Naive thymus-derived CD4-positive, alpha-beta T cell (primary cell): ENCODE results near the gene NDUFV2. TPM values are rescaled to one million over a fixed set of nuclear protein-coding genes. Genes with fewer than 3 reads are reported as not detected.

Source experiments
- ATAC-seq: fragments of 150-1000 bp; cut with Tn5 transposase; 2 replicates; pipeline ENCODE4 v1.10.0; 2021; ENCODE audit warnings: mild to moderate bottlenecking, moderate library complexity
- CTCF ChIA-PET: fragments of 350-600 bp; sonication (Branson Sonifier 250); formaldehyde crosslinking; loops from one replicate; lab custom pipeline; 2021; ENCODE audit warnings: antibody characterized with exemption; lab: Charles Lee
- POLR2A ChIA-PET: fragments of 350-600 bp; sonication (Branson Sonifier 250); formaldehyde crosslinking; loops from one replicate; lab custom pipeline; 2021; ENCODE audit warnings: antibody characterized with exemption, inconsistent platforms; lab: Charles Lee
- DNase-seq, 9 donors: peaks; one replicate each; pipeline versions ENCODE4 v3.0.0 to v3.0.0-alpha.2; 2020 to 2022; ENCODE audit warnings: mixed read lengths in 1 of 9
- H3K27ac ChIP-seq: one replicate; pipeline ENCODE4 v1.7.0; 2013; ENCODE audit warnings: mild to moderate bottlenecking, low read depth, low read length, moderate library complexity
- H3K27me3 ChIP-seq, 2 donors: one replicate each; pipeline ENCODE4 v1.7.0; 2013; ENCODE audit warnings: low read length in 2 of 2, mild to moderate bottlenecking in 2 of 2, moderate library complexity in 2 of 2; ENCODE audit not compliant: control insufficient read depth in 2 of 2, insufficient read depth in 2 of 2
- H3K36me3 ChIP-seq, 3 experiments: 1 replicate in 2 of 3; 2 replicates in 1 of 3; pipeline ENCODE4 v1.7.0; 2013; ENCODE audit warnings: low read length in 3 of 3, mild to moderate bottlenecking in 3 of 3, moderate library complexity in 1 of 3; ENCODE audit not compliant: insufficient read depth in 3 of 3, control insufficient read depth in 2 of 3
- H3K4me1 ChIP-seq, 2 donors: one replicate each; pipeline ENCODE4 v1.7.0; 2013; ENCODE audit warnings: low read length in 2 of 2, mild to moderate bottlenecking in 2 of 2, moderate library complexity in 1 of 2; ENCODE audit not compliant: control insufficient read depth in 2 of 2, insufficient read depth in 2 of 2
- H3K4me3 ChIP-seq: 2 replicates; pipeline ENCODE4 v1.7.0; 2013; ENCODE audit warnings: mild to moderate bottlenecking, low read length
- H3K9me3 ChIP-seq, 3 experiments: 1 replicate in 2 of 3; 2 replicates in 1 of 3; pipeline ENCODE4 v1.7.0; 2013; ENCODE audit warnings: low read length in 3 of 3; ENCODE audit not compliant: control insufficient read depth in 2 of 3
- H3K27ac Mint-ChIP-seq, 9 donors: one replicate each; pipeline ENCODE4 v1.8.0; 2020 to 2022; ENCODE audit warnings: mixed read lengths in 9 of 9, mild to moderate bottlenecking in 8 of 9, moderate library complexity in 5 of 9, inconsistent platforms in 2 of 9
- H3K27me3 Mint-ChIP-seq, 5 donors: one replicate each; pipeline ENCODE4 v1.8.0; 2021 to 2022; ENCODE audit warnings: mixed read lengths in 5 of 5, mild to moderate bottlenecking in 1 of 5
- H3K36me3 Mint-ChIP-seq, 5 donors: one replicate each; pipeline ENCODE4 v1.8.0; 2020 to 2022; ENCODE audit warnings: mixed read lengths in 5 of 5, mild to moderate bottlenecking in 3 of 5, inconsistent platforms in 1 of 5
- H3K4me1 Mint-ChIP-seq, 7 donors: one replicate each; pipeline ENCODE4 v1.8.0; 2020 to 2022; ENCODE audit warnings: mixed read lengths in 7 of 7, mild to moderate bottlenecking in 3 of 7, inconsistent platforms in 1 of 7
- H3K4me3 Mint-ChIP-seq, 10 donors: one replicate each; pipeline ENCODE4 v1.8.0; 2020 to 2022; ENCODE audit warnings: mild to moderate bottlenecking in 10 of 10, mixed read lengths in 10 of 10, moderate library complexity in 6 of 10, inconsistent platforms in 2 of 10
- H3K9me3 Mint-ChIP-seq, 11 donors: one replicate each; pipeline ENCODE4 v1.8.0; 2020 to 2022; ENCODE audit warnings: mixed read lengths in 11 of 11, mild to moderate bottlenecking in 4 of 11, inconsistent platforms in 1 of 11, moderate library complexity in 1 of 11
- intact Hi-C, 2 donors: fragments of 100-400 bp; cut with micrococcal nuclease; formaldehyde crosslinking; loops; one replicate each; pipeline ENCODE4 v1.15.1; 2023
- polyA plus RNA-seq, 2 donors: library from polyadenylated mRNA; unstranded; fragments of 300-500 nt; fragmentation: Illumina TruSeq; gene quantifications; one replicate each; pipeline ENCODE4 v1.2.3, GENCODE V29; 2021
- total RNA-seq, 6 experiments: library from RNA in 5 of 6; stranded (reverse) in 5 of 6; gene quantifications; 1 replicate in 5 of 6; 2 replicates in 1 of 6; pipeline ENCODE4 v1.2.3 and lab custom pipeline; 2021 to 2026

The NDUFV2 gene
- total RNA-seq (100 to 1,000 TPM; 127 to 198 (median 171) TPM), polyA plus RNA-seq (100 to 1,000 TPM; 140 to 190 TPM), total RNA-seq (lab: John Stamatoyannopoulos, UW) (37.3 reads per million, percentile 65 among the genes with 10 or more reads in this experiment)

DNA sequence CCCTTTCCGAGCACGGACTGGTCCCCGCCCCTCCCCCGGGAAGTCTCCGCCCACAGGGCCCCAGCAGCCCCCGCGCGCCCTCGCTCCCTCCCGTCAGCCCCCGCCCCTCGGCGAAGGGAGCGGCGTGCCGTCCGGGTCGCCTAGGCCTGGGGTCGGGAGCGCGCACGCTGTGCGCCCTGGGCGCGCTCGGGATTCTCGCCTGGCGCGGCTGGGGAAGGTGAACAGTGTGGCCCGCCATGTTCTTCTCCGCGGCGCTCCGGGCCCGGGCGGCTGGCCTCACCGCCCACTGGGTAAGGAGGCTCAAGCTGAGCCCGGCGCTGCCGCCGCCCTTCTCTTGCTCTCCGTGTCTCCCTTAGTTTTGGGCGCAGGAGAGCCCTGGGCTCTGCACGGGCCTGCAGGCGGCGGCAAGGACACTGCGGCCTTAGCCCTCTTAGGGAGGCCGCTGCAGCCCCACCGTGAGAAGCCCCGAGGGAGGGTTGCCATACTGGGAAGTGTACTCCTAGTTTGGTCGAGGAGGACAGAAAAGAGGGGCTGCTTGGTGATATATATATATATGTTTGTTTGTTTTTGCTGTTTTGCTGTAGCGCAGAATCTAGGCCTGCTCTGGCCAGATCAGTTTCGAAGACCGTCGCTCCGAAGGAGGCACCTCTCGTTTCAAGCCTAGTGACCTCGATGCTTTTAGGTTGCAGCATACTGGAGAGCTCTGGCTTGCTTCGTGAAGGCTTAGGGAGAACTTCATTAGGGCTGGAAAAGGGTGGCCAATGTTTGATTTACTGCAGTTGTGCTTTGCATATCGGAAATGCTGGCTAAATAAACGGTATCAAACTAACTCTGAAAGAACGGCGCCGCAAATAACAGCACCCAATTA is at the start of gene NDUFV2:
Gene NDUFV2 (plus strand): TSS at position 192 of the 868 bp plus-strand sequence. CDS start 45 bp downstream, at position 237.
- no peaks in the 10 kb centered on the region for H3K27me3 ChIP-seq
- DNase-seq (peak; percentile 93 to 99 (median 97)), ATAC-seq (peak; percentile 97)
- peak within 1 kb of the TSS; percentile 81 for H3K4me3 ChIP-seq
- peaks cover 40 to 48% of the 10 kb centered on the region in 2 donors for H3K4me1 ChIP-seq
- H3K9me3 ChIP-seq, result no peaks in the 10 kb centered on the region
- intact Hi-C loops, result loop anchor here (1.0 to 10.0 kb wide), 14 partner anchors 8 to 811 kb away; partner anchors contain the start of genes ANKRD12 (in 2 of the 2), RALBP1 (in 2 of the 2), TWSG1 (in 2 of the 2) and MTCL1 (in 1 of the 2)
- no peaks in the 10 kb centered on the region for H3K9me3 Mint-ChIP-seq
- peak within 1 kb of the TSS; percentile 82 for H3K27ac ChIP-seq
- CTCF ChIA-PET, result interaction anchor here (0.9 to 3.7 kb wide), 14 partner anchors 11 to 414 kb away, joined by 3 to 27 read pairs (median 5); partner anchors contain the start of gene ANKRD12
- no peaks in the 10 kb centered on the region for H3K36me3 ChIP-seq
- H3K4me1 Mint-ChIP-seq, result peaks cover 46 to 61% (median 57%) of the 10 kb centered on the region in 7 donors
- peaks cover 0 to 32% (median 5%) of the 10 kb centered on the region in 5 donors for H3K36me3 Mint-ChIP-seq
- H3K4me3 Mint-ChIP-seq, result peak within 1 kb of the TSS; percentile 79 to 98 (median 96)
- H3K27ac Mint-ChIP-seq, result peak within 1 kb of the TSS; percentile 90 to 98 (median 95)
- no peaks in the 10 kb centered on the region for H3K27me3 Mint-ChIP-seq
- POLR2A ChIA-PET, result interaction anchor here (0.8 to 8.5 kb wide), 19 partner anchors 9 to 811 kb away, joined by 3 to 228 read pairs (median 10); partner anchors contain the start of genes ANKRD12, TWSG1 and VAPA

DNA sequence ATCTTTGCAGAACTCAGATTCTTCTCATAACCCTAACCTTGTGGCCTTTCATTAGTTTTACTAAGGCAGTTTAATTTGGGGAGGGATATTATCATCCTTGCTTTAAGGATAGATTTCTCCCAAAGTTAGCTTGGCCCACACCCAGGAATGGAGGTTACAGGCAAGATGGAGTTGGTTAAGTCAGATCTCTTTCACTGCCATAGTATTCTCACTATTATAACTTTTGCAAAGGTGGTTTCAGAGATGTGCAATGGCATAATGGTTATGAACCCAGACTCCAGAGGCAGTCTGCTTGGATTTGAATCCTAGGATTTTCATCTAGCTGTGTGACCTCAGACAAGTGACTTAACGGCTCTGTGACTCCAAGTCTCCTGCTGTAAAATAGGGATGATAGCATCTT is 48.7 kb upstream of the NDUFV2 start:
- Mint-ChIP-seq H3K9me3 (peaks cover 0 to 46% (median 16%) of the 10 kb centered on the region in 11 donors), H3K27me3 (peaks cover 0 to 4% (median 0%) of the 10 kb centered on the region in 5 donors), H3K36me3 (peaks cover 0 to 14% (median 6%) of the 10 kb centered on the region in 5 donors), H3K4me1 (peaks cover 0 to 4% (median 0%) of the 10 kb centered on the region in 7 donors), H3K27ac (no peak overlapping the region), H3K4me3 (no peak overlapping the region)
- H3K4me3 ChIP-seq, result no peak overlapping the region
- ChIA-PET CTCF (no interaction called here), POLR2A (no interaction called here)
- intact Hi-C loops, result no loop called here
- no peaks in the 10 kb centered on the region for H3K9me3 ChIP-seq
- no peaks in the 10 kb centered on the region for H3K4me1 ChIP-seq
- H3K36me3 ChIP-seq, result no peaks in the 10 kb centered on the region
- ATAC-seq, result no peak
- DNase-seq, result no peak
- no peak overlapping the region for H3K27ac ChIP-seq
- no peaks in the 10 kb centered on the region for H3K27me3 ChIP-seq

DNA sequence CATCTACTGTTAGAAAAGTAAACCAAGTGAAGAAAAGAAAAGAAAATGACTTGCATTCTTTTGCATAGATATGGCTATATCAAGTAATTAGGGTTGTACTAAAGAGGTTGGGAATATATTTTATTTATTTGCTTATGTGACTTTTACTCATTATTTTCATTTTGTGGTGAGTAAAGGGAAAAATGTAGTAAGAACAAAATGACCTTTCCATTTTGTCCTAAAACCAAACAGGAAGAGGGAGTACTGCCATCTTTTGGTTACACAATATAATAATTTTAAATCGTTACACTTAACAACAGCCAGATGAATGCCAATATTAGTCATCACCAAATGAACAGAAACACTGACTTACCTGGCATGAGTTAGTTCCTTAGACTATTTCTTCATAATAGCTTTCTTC is 47.3 kb upstream of the NDUFV2 start:
- CTCF ChIA-PET, result no interaction called here
- Histone ChIP-seq H3K4me3 (no peak overlapping the region), H3K9me3 (no peaks in the 10 kb centered on the region), H3K36me3 (no peaks in the 10 kb centered on the region), H3K4me1 (no peaks in the 10 kb centered on the region), H3K27ac (no peak overlapping the region), H3K27me3 (no peaks in the 10 kb centered on the region)
- intact Hi-C loops, result no loop called here
- H3K36me3 Mint-ChIP-seq, result peaks cover 0 to 14% (median 6%) of the 10 kb centered on the region in 5 donors
- peaks cover 0 to 4% (median 0%) of the 10 kb centered on the region in 7 donors for H3K4me1 Mint-ChIP-seq
- no peak for ATAC-seq
- no peak overlapping the region for H3K4me3 Mint-ChIP-seq
- no peak overlapping the region for H3K27ac Mint-ChIP-seq
- no peak for DNase-seq
- peaks cover 0 to 4% (median 0%) of the 10 kb centered on the region in 5 donors for H3K27me3 Mint-ChIP-seq
- peaks cover 0 to 32% (median 13%) of the 10 kb centered on the region in 11 donors for H3K9me3 Mint-ChIP-seq
- POLR2A ChIA-PET, result no interaction called here

DNA sequence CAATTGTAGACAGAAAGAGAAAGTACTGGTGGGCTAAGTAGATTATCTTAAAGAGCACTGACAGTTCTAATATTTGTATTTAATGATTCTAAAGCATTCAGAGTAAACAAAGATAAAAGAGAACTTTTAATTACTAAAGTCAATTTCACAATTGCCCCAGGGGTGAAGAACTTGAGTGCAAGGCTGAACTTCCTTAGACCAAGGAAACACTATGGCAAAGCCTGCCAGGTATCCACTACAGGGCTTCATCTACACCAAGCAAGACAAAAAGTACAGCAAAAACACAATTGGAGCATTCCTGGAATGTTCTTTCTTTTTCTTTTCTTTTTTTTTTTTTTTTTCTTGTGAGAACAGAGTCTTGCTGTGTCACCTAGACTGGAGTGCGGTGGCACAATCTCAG is 46.9 kb upstream of the NDUFV2 start:
- H3K9me3 Mint-ChIP-seq, result peaks cover 0 to 27% (median 10%) of the 10 kb centered on the region in 11 donors
- no peak overlapping the region for H3K4me3 ChIP-seq
- no peak overlapping the region for H3K27ac Mint-ChIP-seq
- ChIA-PET CTCF (no interaction called here), POLR2A (no interaction called here)
- DNase-seq (no peak), ATAC-seq (no peak)
- H3K9me3 ChIP-seq, result no peaks in the 10 kb centered on the region
- H3K36me3 Mint-ChIP-seq, result peaks cover 0 to 11% (median 4%) of the 10 kb centered on the region in 5 donors
- H3K27ac ChIP-seq, result no peak overlapping the region
- H3K4me1 Mint-ChIP-seq, result peaks cover 0 to 4% (median 0%) of the 10 kb centered on the region in 7 donors
- no peaks in the 10 kb centered on the region for H3K4me1 ChIP-seq
- no peak overlapping the region for H3K4me3 Mint-ChIP-seq
- H3K27me3 ChIP-seq, result no peaks in the 10 kb centered on the region
- no peaks in the 10 kb centered on the region for H3K36me3 ChIP-seq
- intact Hi-C loops, result no loop called here
- H3K27me3 Mint-ChIP-seq, result peaks cover 0 to 4% (median 0%) of the 10 kb centered on the region in 5 donors

DNA sequence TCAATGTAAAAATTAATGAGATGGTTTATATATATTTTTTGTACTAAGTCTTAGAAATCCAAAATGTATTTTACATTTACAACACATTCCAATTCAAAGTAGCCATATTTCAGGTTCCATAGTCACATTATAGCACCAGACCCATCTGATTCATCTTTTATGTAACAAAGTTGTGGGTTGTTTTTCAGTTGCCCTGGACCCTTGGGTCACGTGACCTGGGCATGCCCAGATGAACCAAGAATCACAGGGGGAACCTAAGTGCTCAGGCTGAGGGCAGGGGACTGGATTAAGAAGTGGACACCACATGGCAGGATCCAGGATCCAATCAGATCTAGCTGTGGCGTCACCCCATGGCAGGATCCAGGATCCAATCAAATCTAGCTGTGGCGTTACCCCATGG is 44.9 kb upstream of the NDUFV2 start:
- Mint-ChIP-seq H3K4me3 (no peak overlapping the region), H3K4me1 (peaks cover 0 to 5% (median 0%) of the 10 kb centered on the region in 7 donors), H3K36me3 (peaks cover 0 to 8% (median under 1%) of the 10 kb centered on the region in 5 donors), H3K27me3 (peaks cover 0 to 6% (median under 1%) of the 10 kb centered on the region in 5 donors), H3K27ac (no peak overlapping the region), H3K9me3 (peaks cover 0 to 10% (median 4%) of the 10 kb centered on the region in 11 donors)
- Histone ChIP-seq H3K36me3 (no peaks in the 10 kb centered on the region), H3K27ac (no peak overlapping the region), H3K27me3 (no peaks in the 10 kb centered on the region), H3K9me3 (no peaks in the 10 kb centered on the region), H3K4me1 (no peaks in the 10 kb centered on the region), H3K4me3 (no peak overlapping the region)
- DNase-seq (no peak), ATAC-seq (no peak)
- POLR2A ChIA-PET, result no interaction called here
- intact Hi-C loops, result no loop called here
- CTCF ChIA-PET, result interaction anchor here (0.6 kb wide), 1 partner anchor 82 kb away, joined by 5 read pairs; no protein-coding TSS in a partner anchor

DNA sequence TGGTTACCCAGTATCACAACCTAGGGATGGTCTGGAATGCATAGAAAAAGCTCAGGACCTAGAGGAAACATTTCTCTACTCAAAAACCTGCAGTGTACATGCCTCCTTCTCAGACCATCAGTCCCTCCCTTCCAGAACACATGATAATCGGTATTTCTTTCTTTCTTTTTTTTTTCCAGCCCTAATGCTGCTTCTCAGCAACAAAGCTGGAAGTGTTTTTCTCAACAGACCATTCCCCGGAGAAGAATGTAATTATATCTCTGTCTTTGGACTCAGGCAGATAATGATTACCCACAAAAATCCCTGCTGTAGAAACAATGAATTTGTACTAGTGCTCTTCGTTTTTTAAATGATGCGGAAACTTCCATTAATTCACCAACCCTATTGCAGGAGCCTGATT is 44.1 kb upstream of the NDUFV2 start:
- no peak overlapping the region for H3K27ac ChIP-seq
- ChIA-PET CTCF (interaction anchor here (0.6 kb wide), 1 partner anchor 81 kb away, joined by 5 read pairs; no protein-coding TSS in a partner anchor), POLR2A (no interaction called here)
- no peak overlapping the region for H3K4me3 Mint-ChIP-seq
- H3K4me3 ChIP-seq, result no peak overlapping the region
- peaks cover 0 to under 1% (median 0%) of the 10 kb centered on the region in 5 donors for H3K36me3 Mint-ChIP-seq
- H3K27ac Mint-ChIP-seq, result no peak overlapping the region
- peaks cover 0 to 8% (median 2%) of the 10 kb centered on the region in 5 donors for H3K27me3 Mint-ChIP-seq
- H3K4me1 Mint-ChIP-seq, result peaks cover 0 to 5% (median 0%) of the 10 kb centered on the region in 7 donors
- H3K9me3 Mint-ChIP-seq, result peaks cover 0 to 3% (median 0%) of the 10 kb centered on the region in 11 donors
- H3K4me1 ChIP-seq, result no peaks in the 10 kb centered on the region
- H3K36me3 ChIP-seq, result no peaks in the 10 kb centered on the region
- DNase-seq (no peak), ATAC-seq (no peak)
- intact Hi-C loops, result no loop called here
- H3K9me3 ChIP-seq, result no peaks in the 10 kb centered on the region
- H3K27me3 ChIP-seq, result no peaks in the 10 kb centered on the region
